Urinary bladder (tissue), 4 donors: ENCODE measurements around the gene BRINP1. TPM values are rescaled to one million over a fixed set of nuclear protein-coding genes. Genes with fewer than 3 reads are reported as not detected.

Experiments used
- DNase-seq: peaks from one replicate; pipeline ENCODE4 v3.0.0-alpha.2; 2015; ENCODE audit errors: extremely low spot score
- H3K27ac ChIP-seq: one replicate; pipeline ENCODE4 v1.5.1; 2013; ENCODE audit warnings: low read depth, mild to moderate bottlenecking, moderate library complexity
- H3K36me3 ChIP-seq: one replicate; pipeline ENCODE4 v1.6.1; 2013; ENCODE audit warnings: mild to moderate bottlenecking, moderate library complexity; ENCODE audit not compliant: insufficient read depth
- H3K4me1 ChIP-seq: one replicate; pipeline ENCODE4 v1.6.1; 2013; ENCODE audit warnings: mild to moderate bottlenecking, moderate library complexity; ENCODE audit not compliant: insufficient read depth
- H3K4me3 ChIP-seq: one replicate; pipeline ENCODE4 v1.5.1; 2013; ENCODE audit warnings: low read depth, low read length
- WGBS: extraction: QIAGEN DNeasy Blood & Tissue Kit; methylation state at CpG from one replicate; pipeline ENCODE4 v1.1.7; 2013; 5-methylcytosine and 5-hydroxymethylcytosine counted together
- polyA plus RNA-seq: library from polyadenylated mRNA; stranded (reverse); fragments of 200-250 nt; gene quantifications from one replicate; pipeline ENCODE4 v1.2.3, GENCODE V29; 2013
- total RNA-seq: library from RNA; depleted of rRNA; stranded (reverse); fragments of >200 nt; gene quantifications from one replicate; pipeline ENCODE4 v1.2.3, GENCODE V29; 2014
- donor health status: healthy with polysubstance abuse.
- donor health status: healthy.

BRINP1 gene
- total and polyA plus RNA-seq, 2 donors: 0.23 to 0.58 TPM

- Histone ChIP-seq H3K36me3 (no peaks in the 10 kb centered on the region), H3K4me1 (no peaks in the 10 kb centered on the region), H3K4me3 (no peak overlapping the region), H3K27ac (no peak overlapping the region)
- 37% methylated on average over 4 of the region's 4 CpGs for WGBS
- DNase-seq: no peak
Measured at GRCh38 chr9:119318371-119318770, 50.9 kb downstream of the BRINP1 start.

- Histone ChIP-seq H3K36me3 (no peaks in the 10 kb centered on the region), H3K4me3 (no peak overlapping the region), H3K27ac (no peak overlapping the region), H3K4me1 (no peaks in the 10 kb centered on the region)
- DNase-seq: no peak
- WGBS: 87% methylated on average over 4 of the region's 4 CpGs
Measured at GRCh38 chr9:119313846-119314245, 55.4 kb downstream of the BRINP1 start.

- Histone ChIP-seq H3K4me3 (no peak overlapping the region), H3K27ac (no peak overlapping the region), H3K4me1 (no peaks in the 10 kb centered on the region), H3K36me3 (no peaks in the 10 kb centered on the region)
- no peak for DNase-seq
- WGBS: 68% methylated on average over 5 of the region's 5 CpGs
Measured at GRCh38 chr9:119310741-119311140, 58.5 kb downstream of the BRINP1 start.

GRCh38 chr9:119307471-119307870 is 61.8 kb downstream of the BRINP1 start:
- Histone ChIP-seq H3K27ac (no peak overlapping the region), H3K4me3 (no peak overlapping the region), H3K4me1 (no peaks in the 10 kb centered on the region), H3K36me3 (no peaks in the 10 kb centered on the region)
- DNase-seq: no peak
- 76% methylated on average over 5 of the region's 5 CpGs for WGBS

GRCh38 chr9:119304555-119304954 is 64.7 kb downstream of the BRINP1 start:
- no peaks in the 10 kb centered on the region for H3K4me1 ChIP-seq
- DNase-seq: no peak
- no peaks in the 10 kb centered on the region for H3K36me3 ChIP-seq
- 41% methylated on average over 3 of the region's 3 CpGs for WGBS
- no peak overlapping the region for H3K27ac ChIP-seq
- no peak overlapping the region for H3K4me3 ChIP-seq

- Histone ChIP-seq H3K27ac (no peak overlapping the region), H3K4me1 (no peaks in the 10 kb centered on the region), H3K36me3 (no peaks in the 10 kb centered on the region), H3K4me3 (no peak overlapping the region)
- no peak for DNase-seq
- WGBS: 87% methylated on average over 13 of the region's 13 CpGs
Measured at GRCh38 chr9:119302988-119303698, 66.1 kb downstream of the BRINP1 start.

GRCh38 chr9:119298076-119298853 is 71.0 kb downstream of the BRINP1 start:
- no peaks in the 10 kb centered on the region for H3K4me1 ChIP-seq
- no peak overlapping the region for H3K27ac ChIP-seq
- no peak for DNase-seq
- no peaks in the 10 kb centered on the region for H3K36me3 ChIP-seq
- WGBS: 36% methylated on average over 3 of the region's 3 CpGs
- H3K4me3 ChIP-seq: no peak overlapping the region

- Histone ChIP-seq H3K4me3 (no peak overlapping the region), H3K36me3 (no peaks in the 10 kb centered on the region), H3K27ac (no peak overlapping the region), H3K4me1 (no peaks in the 10 kb centered on the region)
- DNase-seq: no peak
- 18% methylated on average over 1 of the region's 1 CpG for WGBS
Measured at GRCh38 chr9:119291554-119291953, 77.7 kb downstream of the BRINP1 start.

- H3K27ac ChIP-seq: no peak overlapping the region
Measured at GRCh38 chr9:119289740-119290433, 79.3 kb downstream of the BRINP1 start.

GRCh38 chr9:119284587-119285337 is 84.5 kb downstream of the BRINP1 start:
- no peak for DNase-seq
- WGBS: 41% methylated on average over 12 of the region's 12 CpGs
- Histone ChIP-seq H3K36me3 (no peaks in the 10 kb centered on the region), H3K4me3 (no peak overlapping the region), H3K4me1 (no peaks in the 10 kb centered on the region), H3K27ac (no peak overlapping the region)

More at GRCh38 chr9:119289740-119290433, 79.3 kb downstream of the BRINP1 start:
- 29% methylated on average over 3 of the region's 3 CpGs for WGBS
- no peak for DNase-seq
- Histone ChIP-seq H3K4me3 (no peak overlapping the region), H3K4me1 (no peaks in the 10 kb centered on the region), H3K36me3 (no peaks in the 10 kb centered on the region)

- Histone ChIP-seq H3K27ac (no peak overlapping the region), H3K36me3 (no peaks in the 10 kb centered on the region), H3K4me1 (no peaks in the 10 kb centered on the region), H3K4me3 (no peak overlapping the region)
- WGBS: 47% methylated on average over 4 of the region's 4 CpGs
- no peak for DNase-seq
Measured at GRCh38 chr9:119284118-119284517, 85.1 kb downstream of the BRINP1 start.

- 38% methylated on average over 18 of the region's 18 CpGs for WGBS
- H3K36me3 ChIP-seq: no peaks in the 10 kb centered on the region
- no peak overlapping the region for H3K4me3 ChIP-seq
- no peak overlapping the region for H3K27ac ChIP-seq
- DNase-seq: no peak
- no peaks in the 10 kb centered on the region for H3K4me1 ChIP-seq
Measured at GRCh38 chr9:119283078-119283794, 86.0 kb downstream of the BRINP1 start.
